Measurements from ENCODE around the gene GPC4. TPM values are rescaled to one million over a fixed set of nuclear protein-coding genes. Genes with fewer than 3 reads are reported as not detected.

GPC4 gene
- total RNA-seq, 2 donors from 2014 or later, result 21.3 to 28.4 TPM

GRCh38 chrX:133410550-133410949 lies 4.7 kb downstream of the GPC4 start:
- DNase-seq (ENCODE audit: low spot score) (no peak), ATAC-seq (ENCODE audit: insufficient number of reproducible peaks, low FRiP score, low read depth) (no peak)
- H3K27ac ChIP-seq, result no peak overlapping the region
- no peak overlapping the region for H3K4me3 ChIP-seq
- H3K27me3 ChIP-seq (replicated peaks; ENCODE audit: insufficient read depth), result no peaks in the 10 kb centered on the region
- H3K4me1 ChIP-seq (ENCODE audit: control insufficient read depth in 1 of 2, low read depth in 2 of 2), result peaks cover 0 to 26% of the 10 kb centered on the region in 2 donors
- no peaks in the 10 kb centered on the region for H3K9me3 ChIP-seq
- no peaks in the 10 kb centered on the region for H3K36me3 ChIP-seq
- TF ChIP-seq CTCF (IDR thresholded peaks at IDR 0.05), result no peak

- TF ChIP-seq CTCF (IDR thresholded peaks at IDR 0.05), result no peak
- DNase-seq (ENCODE audit: low spot score), result no peak
- Histone ChIP-seq H3K27me3 (replicated peaks; ENCODE audit: insufficient read depth) (no peaks in the 10 kb centered on the region), H3K36me3 (no peaks in the 10 kb centered on the region), H3K9me3 (no peaks in the 10 kb centered on the region), H3K4me1 (ENCODE audit: control insufficient read depth in 1 of 2, low read depth in 2 of 2) (peaks cover 0 to 18% of the 10 kb centered on the region in 2 donors), H3K4me3 (no peak overlapping the region), H3K27ac (no peak overlapping the region)
- no peak for ATAC-seq (ENCODE audit: insufficient number of reproducible peaks, low FRiP score, low read depth)
These were observed 9.6 kb downstream of the GPC4 start for GRCh38 chrX:133405498-133406185.

- no peak for DNase-seq (ENCODE audit: low spot score)
- no peak overlapping the region for H3K4me3 ChIP-seq
- H3K9me3 ChIP-seq, result no peaks in the 10 kb centered on the region
- no peaks in the 10 kb centered on the region for H3K27me3 ChIP-seq (replicated peaks; ENCODE audit: insufficient read depth)
- TF ChIP-seq CTCF (IDR thresholded peaks at IDR 0.05), result no peak
- no peak for ATAC-seq (ENCODE audit: insufficient number of reproducible peaks, low FRiP score, low read depth)
- H3K4me1 ChIP-seq (ENCODE audit: control insufficient read depth in 1 of 2, low read depth in 2 of 2), result peaks cover 0 to 15% of the 10 kb centered on the region in 2 donors
- no peaks in the 10 kb centered on the region for H3K36me3 ChIP-seq
- H3K27ac ChIP-seq, result no peak overlapping the region
These were observed 11.3 kb downstream of the GPC4 start for GRCh38 chrX:133403984-133404383.

- H3K4me3 ChIP-seq, result no peak overlapping the region
- H3K27ac ChIP-seq, result peak overlapping the region; percentile 38 to 67
- TF ChIP-seq CTCF (IDR thresholded peaks at IDR 0.05), result no peak
- no peaks in the 10 kb centered on the region for H3K27me3 ChIP-seq (replicated peaks; ENCODE audit: insufficient read depth)
- H3K9me3 ChIP-seq, result no peaks in the 10 kb centered on the region
- H3K36me3 ChIP-seq, result no peaks in the 10 kb centered on the region
- no peak for ATAC-seq (ENCODE audit: insufficient number of reproducible peaks, low FRiP score, low read depth)
- peaks cover 0 to 15% of the 10 kb centered on the region in 2 donors for H3K4me1 ChIP-seq (ENCODE audit: control insufficient read depth in 1 of 2, low read depth in 2 of 2)
- DNase-seq (ENCODE audit: low spot score), result no peak
These were observed 12.3 kb downstream of the GPC4 start for GRCh38 chrX:133402830-133403625.

- Histone ChIP-seq H3K4me3 (no peak overlapping the region), H3K27ac (peak overlapping the region; percentile 38 to 67), H3K4me1 (ENCODE audit: control insufficient read depth in 1 of 2, low read depth in 2 of 2) (peaks cover 0 to 15% of the 10 kb centered on the region in 2 donors), H3K9me3 (no peaks in the 10 kb centered on the region), H3K36me3 (no peaks in the 10 kb centered on the region), H3K27me3 (replicated peaks; ENCODE audit: insufficient read depth) (no peaks in the 10 kb centered on the region)
- TF ChIP-seq CTCF (IDR thresholded peaks at IDR 0.05), result no peak
- peak; percentile 55 for ATAC-seq (ENCODE audit: insufficient number of reproducible peaks, low FRiP score, low read depth)
- no peak for DNase-seq (ENCODE audit: low spot score)
These were observed 13.2 kb downstream of the GPC4 start for GRCh38 chrX:133402042-133402453.

Measured in thoracic aorta (tissue), 2 donors.